Stimulated activated CD8-positive, alpha-beta memory T cell treated with anti-CD3 and anti-CD28 coated beads, Interleukin-4, amount 100 ng/mL, for 24 hours (primary cell): ENCODE results near the gene HNRNPDL.
"Not testable (repeated sequence)": the region's sequence is repeated elsewhere in the genome, so short reads cannot be mapped to it uniquely, and the experiment has no call there.

Source experiments
- DNase-seq: peaks from one replicate; pipeline ENCODE4 v3.0.0-alpha.2; 2020; ENCODE audit warnings: low read depth

Gene HNRNPDL

DNA sequence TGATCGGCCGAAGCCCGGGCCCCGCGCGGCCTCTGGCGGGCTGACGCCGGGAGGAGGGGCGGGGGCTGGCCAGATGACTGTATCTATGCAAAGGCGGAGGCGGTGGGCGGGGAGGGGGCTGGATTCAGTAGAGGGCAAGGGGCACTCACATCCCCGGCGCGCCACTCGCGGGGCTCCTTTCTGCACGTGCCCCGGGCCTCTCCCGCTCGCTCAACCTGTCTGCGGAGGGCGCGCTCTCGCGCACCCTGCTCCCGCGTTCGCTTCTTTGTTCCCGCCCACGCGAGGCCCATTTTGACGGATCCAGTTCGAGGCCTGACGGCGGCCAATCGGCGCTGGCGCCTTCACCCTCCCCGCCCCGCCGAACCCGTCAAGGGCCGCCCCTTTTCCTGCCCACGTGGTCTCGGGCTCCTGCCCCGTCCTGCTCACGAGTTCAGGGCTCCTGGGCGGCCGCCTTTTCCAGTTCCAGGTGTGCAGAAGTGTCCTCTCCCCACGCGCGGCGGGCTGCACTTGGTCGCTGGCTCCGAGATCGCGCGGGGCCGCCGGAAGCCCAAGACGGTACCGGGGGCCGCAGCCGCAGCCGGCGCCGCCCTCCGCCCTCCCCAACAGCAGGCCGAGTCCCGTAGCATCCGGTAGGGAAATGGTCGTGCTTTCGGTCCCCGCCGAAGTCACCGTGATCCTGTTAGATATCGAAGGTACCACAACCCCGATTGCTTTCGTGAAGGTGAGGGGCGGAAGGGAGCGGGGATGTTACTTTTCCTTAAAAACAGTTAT lies at the start of gene HNRNPDL, which contains the start of gene ENOPH1:
HNRNPDL (minus strand) TSS at position 270 of the 771 bp plus-strand sequence. CDS start 772 bp downstream, outside the sequence.
ENOPH1 (plus strand) TSS at position 398 of the 771 bp plus-strand sequence; CDS start at position 638, 240 bp downstream.
- peak; percentile 99 for DNase-seq

DNA sequence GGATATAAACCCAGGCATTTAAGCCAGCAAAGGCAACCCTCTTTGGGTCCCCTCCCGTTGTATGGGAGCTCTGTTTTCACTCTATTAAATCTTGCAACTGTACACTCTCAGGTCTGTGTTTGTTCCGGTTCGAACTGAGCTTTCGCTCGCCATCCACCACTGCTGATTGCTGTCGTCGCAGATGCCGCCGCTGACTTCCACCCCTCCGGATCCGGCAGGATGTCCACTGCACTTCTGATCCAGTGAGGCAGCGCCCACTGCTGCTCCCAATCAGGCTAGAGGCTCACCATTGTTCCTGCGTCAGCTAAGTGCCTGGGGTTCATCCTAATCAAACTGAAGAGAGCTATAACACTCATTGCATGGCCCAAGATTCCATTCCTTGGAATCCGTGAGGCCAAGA lies 49.3 kb upstream of the HNRNPDL start:
- DNase-seq = no peak

DNA sequence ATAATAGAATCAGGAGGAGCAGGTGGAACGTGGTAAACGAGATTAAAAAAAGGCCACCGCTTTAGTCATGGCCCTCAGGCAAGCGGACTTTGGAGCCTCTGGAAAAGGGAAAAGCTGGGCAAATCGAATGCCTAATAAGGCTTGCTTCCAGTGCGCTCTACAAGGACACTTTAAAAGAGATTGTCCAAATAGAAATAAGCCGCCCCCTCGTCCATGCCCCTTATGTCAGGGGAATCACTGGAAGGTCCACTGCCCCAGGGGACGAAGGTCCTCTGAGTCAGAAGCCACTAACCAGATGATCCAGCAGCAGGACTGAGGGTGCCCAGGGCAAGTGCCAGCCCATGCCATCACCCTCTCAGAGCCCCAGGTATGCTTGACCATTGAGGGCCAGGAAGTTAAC lies 47.2 kb upstream of the HNRNPDL start:
- not testable (repeated sequence) for DNase-seq

DNA sequence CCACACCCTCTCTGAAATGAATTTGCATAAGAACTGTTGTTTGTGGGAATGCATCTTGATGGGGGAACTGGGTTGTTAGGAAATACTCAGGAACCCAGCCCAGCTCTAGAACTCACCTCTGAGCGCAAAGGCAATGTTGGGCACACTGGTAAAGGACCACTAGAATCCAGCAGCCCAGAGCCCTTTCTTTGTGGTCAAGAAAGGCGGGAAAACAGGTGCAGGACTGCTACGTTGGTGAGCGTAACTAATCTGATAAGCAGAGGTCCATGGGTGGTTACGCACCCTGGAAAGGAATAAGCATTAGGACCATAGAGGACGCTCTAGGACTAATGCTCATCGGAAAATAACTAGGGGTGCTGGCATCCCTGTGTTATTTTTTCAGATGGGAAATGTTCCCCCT lies 45.7 kb upstream of the HNRNPDL start:
- not testable (repeated sequence) for DNase-seq

DNA sequence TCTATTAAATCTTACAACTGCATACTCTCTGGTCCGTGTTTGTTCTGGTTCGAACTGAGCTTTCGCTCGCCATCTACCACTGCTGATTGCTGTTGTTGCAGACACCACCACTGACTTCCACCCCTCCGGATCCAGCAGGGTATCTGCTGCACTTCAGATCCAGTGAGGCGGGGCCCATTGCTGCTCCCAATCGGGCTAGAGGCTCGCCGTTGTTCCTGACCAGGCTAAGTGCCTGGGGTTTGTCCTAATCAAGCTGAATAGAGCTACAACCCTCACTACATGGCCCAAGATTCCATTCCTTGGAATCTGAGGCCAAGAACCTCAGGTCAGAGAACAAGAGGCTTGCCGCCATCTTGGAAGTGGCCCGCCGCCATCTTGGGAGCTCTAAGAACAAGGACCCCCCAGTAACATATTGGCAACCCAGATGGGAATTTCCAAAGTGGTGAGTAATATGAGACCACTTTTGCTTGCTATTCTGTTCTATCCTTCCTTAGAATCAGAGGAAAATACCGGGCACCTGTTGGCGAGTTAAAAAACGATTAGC lies 43.4 kb upstream of the HNRNPDL start:
- no peak for DNase-seq

DNA sequence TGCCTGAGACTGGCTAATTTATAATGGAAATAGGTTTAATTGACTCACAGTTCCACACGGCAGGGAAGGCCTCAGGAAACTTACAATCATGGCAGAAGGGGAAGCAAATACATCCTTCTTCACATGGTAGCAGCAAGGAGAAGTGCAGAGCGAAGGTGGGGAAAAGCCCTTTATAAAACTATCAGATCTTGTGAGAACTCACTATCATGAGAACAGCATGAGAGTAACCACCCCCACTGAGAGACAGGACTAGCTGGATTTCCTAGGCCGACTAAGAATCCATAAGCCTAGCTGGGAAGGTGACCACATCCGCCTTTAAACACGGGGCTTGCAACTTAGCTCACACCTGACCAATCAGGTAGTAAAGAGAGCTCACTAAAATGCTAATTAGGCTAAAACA lies 42.8 kb upstream of the HNRNPDL start:
- not testable (repeated sequence) for DNase-seq

DNA sequence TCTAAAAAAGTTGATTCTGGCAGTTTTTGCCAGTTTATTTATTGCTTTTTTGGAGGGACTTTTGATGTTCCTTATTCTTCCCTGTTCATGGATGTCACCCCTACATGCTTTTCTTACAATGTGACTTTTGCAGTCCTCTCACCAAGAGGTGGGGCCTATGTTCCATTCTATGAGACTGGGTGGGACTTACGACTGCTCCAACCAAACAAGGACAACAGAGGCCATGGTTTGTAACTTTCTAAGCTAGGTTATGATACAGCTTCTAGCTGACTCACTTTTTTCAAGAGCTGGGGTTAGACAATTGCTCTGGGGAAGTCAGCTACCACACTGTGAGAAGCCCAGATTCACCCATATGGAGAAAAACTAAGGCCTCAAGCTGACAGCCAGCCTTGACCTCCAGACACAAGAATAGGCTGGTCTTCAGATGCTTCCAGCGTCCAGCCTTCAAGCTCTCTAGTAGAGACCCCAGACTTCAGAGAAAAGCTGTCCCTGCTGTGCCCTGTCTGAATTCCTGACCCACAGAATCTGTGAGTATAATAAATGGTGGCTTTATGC lies 39.6 kb upstream of the HNRNPDL start:
- DNase-seq = no peak

DNA sequence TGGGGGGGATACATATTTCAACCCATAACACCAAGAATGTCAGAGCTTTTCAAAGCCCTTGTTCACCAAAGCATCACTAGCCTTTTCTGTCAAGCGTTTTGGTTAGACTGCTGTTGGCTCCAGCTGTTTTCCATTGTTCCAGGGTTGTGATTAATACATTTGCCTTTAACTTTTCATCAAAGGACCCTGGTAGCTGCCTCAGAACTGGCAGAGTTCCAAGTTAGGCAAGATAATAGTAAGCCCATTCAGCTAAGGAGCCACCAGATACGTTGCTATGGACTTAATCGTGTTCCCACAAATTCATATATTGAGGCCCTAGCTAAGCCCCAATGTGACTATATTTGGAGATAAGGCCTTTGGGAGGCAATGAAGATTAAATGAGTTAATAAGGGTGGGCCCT lies 37.2 kb upstream of the HNRNPDL start:
- DNase-seq = no peak

DNA sequence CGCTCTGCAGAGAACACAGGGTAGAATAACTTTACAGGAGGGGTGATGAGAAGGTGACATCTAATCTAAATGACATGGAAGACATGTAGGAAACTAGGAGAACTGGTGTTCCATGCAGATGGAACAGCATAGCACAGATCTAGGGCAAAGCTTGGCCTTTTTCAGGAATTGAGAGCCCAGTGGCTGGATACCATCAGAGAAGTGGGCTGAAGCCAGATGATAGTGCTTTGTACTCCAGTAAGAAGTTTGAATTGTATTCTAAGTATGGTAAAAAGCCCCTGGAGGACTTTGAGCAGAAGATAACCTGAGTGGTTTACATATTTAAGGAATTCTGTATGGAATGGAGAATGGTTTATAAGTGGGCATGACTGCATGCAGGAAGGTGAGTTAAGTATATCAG lies 33.0 kb upstream of the HNRNPDL start:
- DNase-seq = no peak

DNA sequence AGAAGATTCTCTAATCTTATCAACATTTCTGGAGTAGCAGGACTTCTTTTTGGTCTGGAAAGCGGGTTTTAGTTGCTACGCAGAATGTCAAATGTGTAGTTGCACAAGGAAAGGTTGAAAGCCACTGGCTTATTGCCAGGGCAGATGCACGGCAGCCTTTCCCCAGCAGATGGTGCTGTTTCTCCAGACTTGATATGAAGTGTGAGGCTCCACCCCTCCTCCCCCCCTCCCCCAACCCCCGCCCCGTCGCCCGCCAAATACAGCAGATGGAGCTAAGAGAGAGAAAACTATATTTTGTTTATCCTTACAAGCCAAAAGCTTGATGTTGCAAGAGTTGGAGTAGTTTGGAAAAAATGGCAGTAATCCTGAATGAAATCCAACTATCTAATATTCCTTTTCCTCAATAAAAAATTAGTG lies 32.2 kb upstream of the HNRNPDL start:
- peak; percentile 75 for DNase-seq

DNA sequence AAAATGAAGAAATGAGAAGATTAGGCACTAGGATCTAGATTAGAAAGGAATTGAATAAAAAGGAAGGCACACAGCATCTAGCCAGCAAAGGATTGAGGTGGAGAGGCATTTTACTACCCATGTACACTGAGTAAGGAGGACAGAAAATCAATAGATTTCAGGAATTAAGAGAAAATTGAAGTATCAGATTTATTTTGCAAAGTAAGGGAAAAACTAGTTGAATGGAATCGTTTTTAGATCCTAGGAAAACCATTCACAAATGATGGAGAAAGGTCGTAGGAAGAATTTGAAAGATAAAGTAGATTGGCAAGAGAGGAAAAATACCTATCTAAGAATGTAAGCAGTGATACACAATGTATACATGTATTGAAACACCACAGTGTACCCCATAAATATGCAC lies 31.4 kb upstream of the HNRNPDL start:
- DNase-seq = no peak

DNA sequence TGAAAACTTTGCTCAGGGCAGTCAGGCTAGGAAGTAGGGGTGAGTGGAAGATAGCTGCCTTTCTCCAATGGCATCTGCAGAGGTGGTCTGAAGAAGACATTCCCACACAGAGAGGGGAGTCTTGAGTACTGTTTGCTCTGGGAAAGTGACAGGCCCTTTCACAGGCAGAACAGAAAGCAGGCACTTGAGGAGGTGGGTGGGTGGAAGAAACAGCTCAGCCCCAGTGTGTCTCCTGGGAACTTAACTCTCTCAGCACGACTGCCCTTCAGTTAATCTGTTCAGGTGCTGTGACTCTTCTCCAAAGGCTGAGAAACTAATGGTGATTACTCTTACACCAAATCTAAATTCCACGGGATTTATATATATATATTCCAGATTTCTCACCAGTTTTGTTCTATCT lies 28.5 kb upstream of the HNRNPDL start:
- no peak for DNase-seq

DNA sequence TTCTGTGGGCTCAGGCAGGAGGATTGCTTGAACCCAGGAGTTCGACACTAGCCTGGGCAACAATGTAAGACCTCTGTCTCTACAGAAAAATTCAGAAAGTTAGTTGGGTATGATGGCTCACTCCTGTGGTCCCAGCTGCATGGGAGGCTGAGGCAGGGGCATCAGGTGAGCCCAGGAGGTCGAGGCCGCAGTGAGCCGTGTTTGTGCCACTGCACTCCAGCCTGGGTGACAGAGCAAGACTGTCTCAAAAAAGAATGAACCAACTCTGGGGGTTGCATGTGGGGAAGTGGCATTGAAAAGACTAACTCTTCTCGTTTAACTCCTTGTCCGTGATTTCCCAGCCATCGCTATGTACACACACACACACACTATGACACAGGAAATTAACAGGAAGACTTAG lies 27.0 kb upstream of the HNRNPDL start:
- no peak for DNase-seq

DNA sequence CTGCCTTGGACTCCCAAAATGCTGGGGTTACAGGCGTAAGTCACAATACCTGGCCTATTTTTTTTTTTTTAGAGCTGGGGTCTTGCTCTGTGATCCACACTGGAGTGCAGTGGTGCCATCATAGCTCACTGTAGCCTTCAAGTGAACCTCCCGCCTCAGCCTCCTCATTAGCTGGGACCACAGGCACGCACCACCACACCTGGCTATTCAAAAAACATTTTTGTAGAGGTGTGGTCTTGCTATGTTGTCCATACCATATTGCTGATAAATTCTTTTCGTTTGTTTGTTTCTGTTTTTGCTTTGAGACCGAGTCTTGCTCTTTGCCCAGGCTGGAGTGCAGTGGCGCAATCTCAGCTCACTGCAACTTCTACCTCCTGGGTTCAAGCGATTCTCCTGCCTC lies 21.8 kb upstream of the HNRNPDL start:
- no peak for DNase-seq

DNA sequence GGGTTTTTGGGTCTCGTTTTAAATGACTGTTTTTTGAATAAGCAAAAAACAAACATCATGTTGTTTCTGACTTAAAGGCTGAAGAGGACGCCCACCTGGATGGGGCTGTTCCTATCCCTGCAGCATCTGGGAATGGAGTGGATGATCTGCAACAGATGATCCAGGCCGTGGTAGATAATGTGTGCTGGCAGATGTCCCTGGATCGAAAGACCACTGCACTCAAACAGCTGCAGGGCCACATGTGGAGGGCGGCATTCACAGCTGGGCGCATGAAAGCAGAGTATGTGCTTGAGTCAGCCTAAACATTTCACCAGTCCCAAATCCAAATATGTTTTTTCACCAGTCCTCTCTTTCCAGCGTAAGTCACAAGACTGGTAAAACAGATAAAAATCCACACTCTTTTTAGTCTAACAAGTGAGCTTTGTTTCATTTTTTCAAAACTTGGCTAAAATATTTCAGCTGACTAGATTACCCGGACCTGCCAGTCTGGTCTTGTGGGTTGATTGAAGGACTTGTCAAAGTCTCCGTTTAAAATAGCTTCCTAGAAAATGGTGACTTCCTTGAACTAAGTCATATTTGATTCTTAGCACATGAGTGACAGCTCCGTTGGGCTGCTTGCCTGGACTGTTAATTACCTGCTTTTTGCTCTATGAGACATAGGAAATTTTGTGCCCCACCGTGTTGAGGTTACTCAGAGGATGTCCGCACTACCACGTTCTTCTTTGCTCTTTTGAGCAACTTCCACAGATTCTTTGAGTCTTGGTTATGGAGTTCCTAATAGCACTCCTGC lies 20.9 kb upstream of the HNRNPDL start:
- DNase-seq = no peak

DNA sequence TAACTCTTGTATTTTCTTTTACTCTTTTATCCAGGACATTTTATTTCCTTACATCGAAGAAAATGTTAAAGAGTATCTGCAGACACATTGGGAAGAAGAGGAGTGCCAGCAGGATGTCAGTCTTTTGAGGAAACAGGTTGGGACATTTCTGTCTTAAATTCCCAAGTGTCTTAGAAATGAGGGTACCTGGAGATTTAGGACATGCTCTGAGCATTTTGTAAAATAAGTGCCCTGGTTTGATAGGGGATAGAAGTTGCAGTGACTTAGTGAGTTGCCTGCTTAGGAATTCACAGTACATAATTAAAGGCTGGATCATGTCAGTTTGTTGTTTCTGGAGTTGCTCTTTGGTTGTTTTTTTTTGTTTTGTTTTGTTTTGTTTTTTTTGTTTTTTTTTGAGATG lies 17.6 kb upstream of the HNRNPDL start:
- no peak for DNase-seq

DNA sequence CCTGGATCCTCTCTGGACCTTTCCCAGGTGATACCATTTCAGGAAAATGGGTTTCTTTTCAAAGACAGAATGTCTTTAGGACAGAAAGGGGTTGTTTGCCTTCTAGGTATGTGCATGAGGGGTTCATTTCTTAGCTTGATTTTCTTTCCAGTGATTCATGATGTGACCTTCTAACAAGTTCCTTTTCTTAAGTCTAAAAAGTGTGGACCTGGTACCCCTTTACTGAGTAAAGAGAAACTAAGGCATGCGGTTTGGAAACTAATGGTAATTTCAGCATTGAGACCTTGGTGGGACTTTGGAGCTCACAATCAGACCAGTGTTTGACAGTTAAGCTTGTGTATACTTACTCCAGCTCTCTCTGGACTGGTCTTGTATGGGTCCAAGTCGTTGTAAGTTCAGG lies 8.8 kb upstream of the HNRNPDL start:
- no peak for DNase-seq

DNA sequence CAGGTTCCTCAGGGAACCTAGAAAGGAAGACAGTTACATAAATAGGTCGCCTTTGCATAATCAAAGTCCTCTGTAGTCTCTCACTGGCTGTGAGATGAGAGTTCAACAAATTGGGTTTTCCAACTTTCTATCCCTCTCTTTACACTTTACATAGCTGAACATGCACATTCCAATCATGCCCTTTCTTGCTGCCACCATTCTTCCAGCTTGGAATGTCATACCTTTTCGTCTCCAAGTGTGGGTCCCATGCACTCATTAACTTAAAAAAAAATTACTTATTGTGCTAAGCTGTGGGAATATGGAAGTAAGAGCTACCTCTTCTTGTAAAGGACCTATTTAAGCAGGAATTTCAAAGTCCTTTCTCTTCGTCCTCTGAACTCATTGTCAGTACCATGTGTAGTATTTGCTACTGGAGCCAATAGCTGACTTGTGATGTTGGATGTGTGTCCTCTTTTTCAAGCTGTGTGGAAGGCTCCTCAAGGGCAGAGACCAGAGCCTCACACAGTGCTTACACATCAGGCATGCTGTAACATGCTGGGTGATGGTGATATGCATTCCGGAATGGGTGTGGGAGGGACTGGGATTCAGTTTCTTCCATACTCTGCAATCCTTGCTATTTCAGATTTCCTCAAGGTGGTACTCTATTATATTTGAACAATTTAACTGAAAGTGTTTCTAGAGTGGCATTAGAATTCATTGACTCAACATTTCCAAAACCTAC lies 7.2 kb upstream of the HNRNPDL start:
- DNase-seq = no peak

DNA sequence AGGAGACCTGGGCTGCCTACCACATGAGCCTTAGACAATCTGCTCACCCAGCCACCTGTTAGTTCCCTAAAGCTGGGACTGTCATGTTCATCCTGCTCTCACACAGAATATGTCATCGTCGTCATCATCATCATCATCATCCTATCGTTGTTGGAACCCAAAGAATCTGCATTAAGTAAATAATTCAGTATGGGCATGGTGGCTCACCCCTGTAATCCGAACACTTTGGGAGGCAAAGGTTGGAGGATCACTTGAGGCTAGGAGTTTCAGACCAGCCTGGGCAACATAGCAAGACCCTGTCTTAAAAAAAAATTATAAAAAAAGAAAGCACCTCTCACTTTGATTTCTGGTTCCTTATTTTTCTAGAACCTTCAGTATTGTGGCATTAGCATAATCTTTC lies 6.5 kb upstream of the HNRNPDL start:
- DNase-seq = no peak

DNA sequence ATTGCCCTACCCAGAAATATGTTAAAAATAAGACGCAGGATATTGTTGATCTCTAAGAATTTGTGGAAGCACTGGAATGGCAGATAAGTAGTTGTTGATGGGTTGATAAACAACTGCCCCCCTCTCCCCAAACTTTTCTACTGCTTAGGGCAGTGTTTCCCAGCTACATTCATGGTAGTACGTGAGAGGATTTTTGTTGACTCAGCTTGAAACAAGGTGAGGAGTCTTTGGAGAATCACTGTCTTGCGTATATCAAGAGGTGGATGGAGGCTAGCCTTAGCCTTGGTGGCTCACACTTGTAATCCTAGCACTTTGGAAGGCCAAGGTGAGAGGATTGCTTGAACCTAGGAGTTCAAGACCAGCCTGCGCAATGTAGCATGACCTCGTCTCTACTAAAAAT lies 5.9 kb upstream of the HNRNPDL start:
- no peak for DNase-seq

DNA sequence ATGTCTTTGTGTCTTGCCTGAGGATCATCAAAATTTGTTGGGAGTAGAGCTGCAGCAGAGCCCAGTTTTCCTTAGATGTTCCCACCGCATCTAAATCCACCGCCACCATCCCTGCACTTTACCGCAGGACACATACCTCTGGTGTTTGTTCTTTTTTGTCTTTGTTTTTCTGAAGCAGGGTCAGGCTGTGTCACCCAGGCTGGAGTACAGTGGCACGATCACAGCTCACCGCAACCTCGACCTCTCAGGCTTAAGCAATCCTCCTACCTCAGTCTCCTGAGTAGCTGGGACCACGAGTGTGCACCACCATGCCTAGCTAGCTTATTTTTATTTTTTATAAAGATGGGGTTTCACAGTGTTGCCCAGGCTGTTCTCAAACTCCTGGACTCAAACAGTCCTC lies 4.7 kb upstream of the HNRNPDL start:
- no peak for DNase-seq

DNA sequence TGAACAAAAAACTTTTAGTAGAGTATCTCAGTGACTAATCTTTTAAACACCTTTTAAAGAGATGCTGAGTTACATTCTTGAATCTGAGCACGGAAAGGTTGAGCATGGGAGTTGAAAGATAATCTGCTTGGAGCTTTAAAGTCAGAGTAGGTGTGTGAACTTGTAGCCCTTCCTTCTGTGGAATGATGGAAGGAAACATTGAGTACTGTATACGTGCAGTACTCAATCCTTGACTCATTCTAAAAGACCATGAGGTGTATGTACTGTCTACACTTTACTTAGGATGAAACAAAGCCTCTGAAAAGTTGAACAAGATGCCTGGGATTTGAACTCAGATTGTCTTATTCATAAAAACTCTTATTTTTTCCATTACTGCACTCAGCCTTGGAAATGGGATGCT lies 3.5 kb upstream of the HNRNPDL start:
- no peak for DNase-seq
